NCI-H345 (cell line): ENCODE results near the gene TMC5.

ENCODE experiments used
- DNase-seq: peaks from one replicate; lab custom pipeline; 2025; lab: John Stamatoyannopoulos, UW

TMC5 gene

DNA sequence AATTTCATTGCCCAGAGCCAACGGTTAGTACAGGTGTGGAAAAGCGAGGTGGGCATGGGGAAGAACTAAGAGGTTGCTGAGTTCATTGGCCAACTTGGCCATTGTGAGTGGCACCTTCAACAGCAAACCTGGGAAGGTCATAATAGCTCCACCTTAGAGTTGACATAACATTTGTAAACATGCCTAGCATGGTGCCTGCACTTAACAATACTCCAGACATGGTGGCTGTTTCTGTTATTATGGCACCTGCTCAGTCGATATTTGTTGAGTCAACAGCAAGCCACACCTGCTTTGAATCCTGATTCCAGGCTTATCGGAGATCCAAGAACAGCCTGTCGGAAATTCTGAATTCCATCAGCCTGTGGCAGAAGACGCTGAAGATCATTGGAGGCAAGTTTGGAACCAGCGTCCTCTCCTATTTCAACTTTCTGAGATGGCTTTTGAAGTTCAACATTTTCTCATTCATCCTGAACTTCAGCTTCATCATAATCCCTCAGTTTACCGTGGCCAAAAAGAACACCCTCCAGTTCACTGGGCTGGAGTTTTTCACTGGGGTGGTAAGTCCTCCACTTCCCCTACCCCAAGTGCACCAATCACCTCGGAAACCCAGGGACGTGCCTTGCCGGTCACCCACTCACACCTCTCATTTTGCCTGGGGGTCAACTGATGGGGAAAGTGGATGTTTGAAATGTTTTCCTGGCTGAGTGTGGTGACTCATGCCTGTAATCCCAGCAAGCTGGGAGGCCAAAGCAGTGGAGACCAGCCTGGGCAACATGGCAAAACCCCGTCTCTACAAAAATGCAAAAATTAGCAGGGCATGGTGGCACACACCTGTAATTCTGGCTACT lies 46.0 kb downstream of the TMC5 start:
- DNase-seq = peak; percentile 94

DNA sequence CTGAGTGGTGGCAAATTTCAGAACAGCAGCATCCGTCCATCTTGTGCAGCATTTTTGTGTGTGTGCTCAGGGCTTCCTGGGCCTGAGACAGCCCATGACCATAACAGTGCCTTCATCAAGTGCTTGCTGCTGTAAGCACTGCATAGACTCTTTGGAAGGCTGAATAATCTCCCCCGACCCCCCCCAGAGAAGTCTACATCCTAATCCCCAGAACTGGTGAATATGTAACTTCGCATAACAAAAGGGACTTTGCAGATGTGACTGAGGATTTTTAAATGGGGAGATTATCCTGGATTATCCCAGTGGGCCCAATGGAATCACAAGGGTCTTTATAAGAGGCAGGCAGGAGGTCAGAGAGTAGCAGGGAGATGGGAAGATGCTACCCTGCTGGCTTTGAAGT lies 50.6 kb downstream of the TMC5 start:
- DNase-seq = no peak

DNA sequence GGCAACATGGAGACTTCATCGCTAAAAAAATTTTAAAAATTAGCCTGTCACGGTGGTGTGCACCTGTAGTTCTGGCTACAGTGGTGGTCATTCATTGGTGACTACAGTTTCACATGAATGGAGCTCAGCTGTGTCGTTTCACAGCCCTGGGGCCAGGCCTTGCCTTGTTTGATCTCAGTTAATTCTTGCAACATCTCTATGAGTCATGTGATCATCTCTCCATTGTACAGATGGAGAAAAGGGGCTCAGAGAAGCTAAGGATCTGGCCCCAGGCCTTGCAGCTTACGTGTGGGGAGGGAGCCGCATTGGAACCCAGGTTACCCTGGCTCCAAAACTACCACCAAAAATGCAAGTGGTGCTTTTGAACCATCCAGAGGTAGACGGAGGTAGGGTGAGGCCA lies 54.8 kb downstream of the TMC5 start:
- DNase-seq = no peak

DNA sequence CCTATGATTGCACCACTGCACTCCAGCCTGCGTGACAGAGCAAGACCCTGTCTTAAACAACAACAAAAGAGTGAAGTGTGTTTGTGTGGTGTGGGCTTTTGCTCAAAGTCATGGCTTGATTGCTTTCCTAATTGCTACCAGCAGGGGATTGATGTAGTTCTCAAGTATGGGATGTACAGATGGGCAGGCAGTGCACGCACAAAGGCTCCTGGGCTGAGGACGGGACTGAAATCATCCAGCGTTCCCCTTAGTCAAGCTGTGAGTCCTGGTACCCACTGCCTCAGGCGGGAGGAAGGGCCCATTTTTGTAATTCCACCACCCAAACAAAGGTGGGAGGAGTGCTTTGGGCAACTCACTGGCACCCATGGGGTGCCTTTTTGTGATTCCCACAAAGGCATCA lies 56.9 kb downstream of the TMC5 start:
- peak; percentile 24 for DNase-seq

DNA sequence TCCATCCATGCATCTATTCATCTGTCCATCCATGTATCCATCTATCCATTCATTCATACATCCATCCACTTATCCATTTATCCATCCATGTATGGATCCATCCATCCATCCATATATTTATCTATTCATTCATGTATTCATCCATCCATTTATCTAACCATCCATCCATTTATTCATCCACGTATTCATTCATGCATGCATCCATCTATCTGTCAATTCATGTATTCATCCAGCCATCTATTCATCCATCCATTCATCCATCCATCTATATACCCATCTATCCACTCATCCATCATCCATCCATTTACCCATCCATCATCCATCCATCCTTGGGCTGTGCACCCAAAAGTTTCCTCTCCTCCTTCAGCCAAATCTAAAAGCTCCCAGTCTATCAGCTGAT lies 60.8 kb downstream of the TMC5 start:
- no peak for DNase-seq

DNA sequence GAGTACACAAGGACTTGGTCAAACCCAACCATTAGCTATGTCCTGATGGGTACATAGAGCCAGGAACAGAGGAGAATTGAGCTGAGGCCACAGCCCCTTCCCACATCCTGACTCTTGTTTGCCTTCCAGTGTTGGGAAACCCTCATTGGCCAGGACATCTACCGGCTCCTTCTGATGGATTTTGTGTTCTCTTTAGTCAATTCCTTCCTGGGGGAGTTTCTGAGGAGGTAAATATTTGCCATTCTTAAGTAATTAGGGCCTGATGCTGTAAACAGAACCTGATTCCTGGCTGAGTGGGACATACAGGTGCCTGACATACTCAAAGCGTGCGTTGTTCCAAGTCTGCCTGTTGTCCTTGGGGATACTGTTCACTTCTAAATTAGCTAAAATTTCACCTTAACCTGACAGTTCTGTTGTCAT lies 61.6 kb downstream of the TMC5 start:
- no peak for DNase-seq

DNA sequence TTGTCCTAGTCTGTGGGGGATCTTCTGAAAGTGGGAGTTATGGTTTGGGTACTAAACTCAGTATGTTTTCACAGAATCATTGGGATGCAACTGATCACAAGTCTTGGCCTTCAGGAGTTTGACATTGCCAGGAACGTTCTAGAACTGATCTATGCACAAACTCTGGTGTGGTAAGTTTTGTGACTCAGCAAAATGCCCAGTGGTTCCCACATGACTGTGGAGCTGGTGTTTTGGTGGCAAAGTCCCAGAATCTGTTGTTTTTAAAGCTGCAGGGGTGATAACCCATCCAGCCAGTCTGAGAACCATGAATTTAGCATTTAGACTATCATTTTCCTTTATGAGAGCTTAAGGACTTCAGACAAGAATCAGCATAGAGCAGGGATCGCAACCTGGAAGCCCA lies 63.6 kb downstream of the TMC5 start:
- no peak for DNase-seq

DNA sequence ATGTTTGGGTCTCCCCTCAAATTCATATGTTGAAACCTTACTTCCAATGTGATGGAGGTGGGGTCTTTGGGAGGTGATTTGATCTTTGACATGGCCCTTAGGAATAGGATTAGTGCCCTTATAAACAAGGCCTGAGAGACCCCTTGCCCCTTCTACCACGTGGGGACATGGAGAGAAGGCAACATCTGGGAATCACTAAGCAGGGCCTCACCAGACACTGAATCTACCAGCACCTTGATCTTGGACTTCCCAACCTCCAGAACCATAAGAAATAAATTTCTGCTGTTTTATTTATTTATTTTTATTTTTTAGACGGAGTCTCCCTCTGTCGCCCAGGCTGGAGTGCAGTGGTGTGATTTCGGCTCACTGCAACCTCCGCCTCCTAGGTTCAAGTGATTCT lies 64.1 kb downstream of the TMC5 start:
- no peak for DNase-seq

DNA sequence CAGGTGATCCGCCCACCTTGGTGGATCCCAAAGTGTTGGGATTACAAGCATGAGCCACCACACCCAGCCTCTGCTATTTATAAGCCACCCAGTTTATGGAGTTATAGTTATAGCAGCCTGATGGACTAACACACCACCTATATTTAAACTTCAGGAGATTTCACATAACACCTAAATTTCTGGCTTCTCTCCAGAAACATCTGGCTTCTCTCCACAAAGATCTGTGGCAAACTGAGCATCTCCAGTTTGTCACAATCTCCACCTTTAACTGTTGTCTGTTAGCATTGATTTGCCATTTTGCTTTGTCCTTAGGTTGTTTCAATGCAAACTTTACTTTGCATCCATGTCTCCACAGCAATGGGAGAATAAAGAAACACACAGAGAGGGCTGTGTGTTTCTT lies 64.6 kb downstream of the TMC5 start:
- no peak for DNase-seq

DNA sequence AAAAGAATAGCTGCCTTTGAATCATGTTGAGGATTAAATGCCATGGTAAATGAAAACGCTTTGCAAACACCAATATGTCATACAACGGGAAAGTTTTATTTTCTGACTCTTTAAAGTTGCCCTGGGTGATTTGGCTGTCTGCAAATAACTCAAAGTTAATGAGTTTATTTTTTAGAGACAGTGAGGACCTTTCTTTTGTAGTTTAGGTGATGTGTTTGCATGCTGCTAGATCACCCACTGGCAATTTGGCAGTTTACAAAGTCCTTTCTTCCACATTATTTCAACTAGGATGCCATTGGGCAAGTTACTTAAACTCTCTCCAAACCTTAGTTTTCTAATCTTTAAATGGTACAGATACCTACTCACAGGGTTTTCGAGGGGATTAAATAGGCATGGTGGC lies 66.4 kb downstream of the TMC5 start:
- no peak for DNase-seq

DNA sequence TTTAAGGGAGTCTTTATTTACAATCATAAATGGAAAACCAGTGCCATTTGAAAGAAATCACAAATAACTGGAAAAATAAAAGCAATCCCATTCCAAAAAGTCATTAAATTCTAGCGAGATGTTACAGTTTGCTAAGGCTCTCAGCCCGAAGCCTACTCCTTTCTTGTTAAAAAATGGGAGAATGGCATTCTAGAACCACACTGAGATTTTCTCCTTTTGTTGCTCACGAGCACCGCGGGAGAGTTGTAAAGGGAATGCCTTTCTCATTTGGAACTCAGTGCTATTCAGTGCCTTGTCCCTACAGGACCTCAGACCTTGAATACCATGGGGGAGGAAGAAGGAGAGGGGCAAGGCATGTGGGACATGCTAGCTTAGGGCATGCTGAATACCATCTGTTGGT lies 67.9 kb downstream of the TMC5 start:
- no peak for DNase-seq

DNA sequence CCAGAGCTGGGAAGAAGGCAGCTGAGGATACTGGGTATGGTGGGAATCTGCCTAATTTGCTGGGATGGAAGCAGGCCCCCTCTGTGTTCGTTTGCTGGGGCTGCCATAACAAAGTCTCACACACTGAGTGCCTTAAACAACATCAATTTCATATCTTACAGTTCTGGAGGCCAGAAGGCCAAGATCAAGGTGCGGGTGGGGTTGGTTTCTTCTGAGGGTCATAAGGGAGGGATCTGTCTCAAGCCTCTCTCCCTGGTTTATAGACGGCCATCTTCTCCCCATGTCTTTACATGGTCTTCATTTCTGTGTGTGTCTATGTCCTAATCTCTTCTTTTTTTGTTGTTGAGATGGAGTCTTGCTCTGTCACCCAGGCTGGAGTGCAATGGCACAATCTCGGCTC lies 68.4 kb downstream of the TMC5 start:
- no peak for DNase-seq

DNA sequence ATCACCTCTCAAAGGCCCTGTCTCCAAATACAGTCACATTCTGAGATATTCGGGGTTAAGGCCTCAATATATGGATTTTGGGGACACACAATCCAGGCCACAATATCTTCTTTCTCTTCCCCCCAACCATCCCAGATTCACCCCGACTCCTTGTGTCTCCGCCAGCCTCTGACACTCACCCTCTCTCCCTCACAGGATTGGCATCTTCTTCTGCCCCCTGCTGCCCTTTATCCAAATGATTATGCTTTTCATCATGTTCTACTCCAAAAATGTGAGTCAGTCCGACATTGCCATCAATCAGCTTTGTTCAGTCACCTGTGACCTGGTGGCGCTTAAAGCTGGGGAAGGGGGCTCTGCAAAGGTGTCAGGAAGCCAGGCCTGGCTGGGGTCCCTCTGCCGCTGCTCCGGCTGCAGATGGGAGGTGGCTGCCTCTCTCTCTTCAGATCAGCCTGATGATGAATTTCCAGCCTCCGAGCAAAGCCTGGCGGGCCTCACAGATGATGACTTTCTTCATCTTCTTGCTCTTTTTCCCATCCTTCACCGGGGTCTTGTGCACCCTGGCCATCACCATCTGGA lies 69.2 kb downstream of the TMC5 start:
- no peak for DNase-seq

DNA sequence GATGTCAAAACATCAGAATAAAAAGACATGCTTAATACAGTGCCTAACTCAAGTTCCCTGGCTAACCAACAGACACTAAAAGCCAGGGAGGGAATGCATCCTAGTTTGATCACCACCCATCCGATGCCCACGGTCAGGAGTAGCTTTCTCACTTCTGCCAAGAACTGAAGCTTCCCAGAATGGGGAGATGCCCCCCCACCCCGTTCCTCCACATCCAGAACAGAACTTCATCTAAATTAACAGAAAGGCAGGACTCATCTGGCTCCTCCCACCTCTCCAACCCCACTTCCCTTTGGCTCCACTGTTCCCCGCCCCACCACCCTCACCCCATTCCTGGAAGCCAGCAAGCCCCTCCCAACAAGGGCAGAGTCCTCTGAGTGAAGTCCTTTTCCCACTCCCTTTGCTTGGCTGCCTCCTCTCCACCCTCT lies 70.5 kb downstream of the TMC5 start:
- no peak for DNase-seq

DNA sequence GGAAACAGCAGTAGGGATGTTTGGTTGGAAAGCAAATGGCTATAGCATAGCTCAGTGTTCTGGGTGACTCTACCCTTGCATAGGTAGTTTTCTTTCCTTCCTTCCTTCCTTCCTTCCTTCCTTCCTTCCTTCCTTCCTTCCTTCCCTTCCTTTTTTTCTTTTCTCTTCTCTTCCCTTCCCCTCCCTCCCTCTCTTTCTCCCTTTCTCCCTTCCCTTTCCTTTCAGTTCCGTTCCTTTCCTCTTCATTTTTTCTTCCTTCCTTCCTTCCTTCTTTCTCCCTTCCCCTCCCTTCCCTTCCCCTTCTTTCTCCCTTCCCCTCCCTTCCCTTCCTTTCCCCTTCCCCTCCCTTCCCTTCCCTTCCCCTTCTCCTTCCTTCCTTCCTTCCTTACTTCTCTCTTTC lies 72.9 kb downstream of the TMC5 start:
- DNase-seq = no peak

DNA sequence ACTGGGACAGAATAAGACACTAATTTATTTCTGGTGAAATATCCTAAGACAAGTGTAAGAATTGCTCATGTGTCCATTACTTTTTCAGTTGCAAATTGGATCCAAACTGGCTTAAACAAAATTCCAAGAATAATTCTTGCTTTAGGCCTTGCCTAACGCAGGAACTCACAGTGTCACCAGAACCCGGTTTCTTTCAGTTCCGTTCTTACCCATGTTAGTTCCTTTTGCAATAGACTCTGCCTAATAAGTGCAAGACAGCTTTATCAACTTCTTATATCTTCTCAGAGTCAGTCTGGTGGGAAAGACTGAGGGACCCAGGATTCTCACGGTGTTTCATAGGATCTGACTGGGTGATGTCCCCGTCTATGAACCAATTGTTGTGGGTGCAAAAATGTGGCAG lies 79.5 kb downstream of the TMC5 start:
- DNase-seq = no peak

DNA sequence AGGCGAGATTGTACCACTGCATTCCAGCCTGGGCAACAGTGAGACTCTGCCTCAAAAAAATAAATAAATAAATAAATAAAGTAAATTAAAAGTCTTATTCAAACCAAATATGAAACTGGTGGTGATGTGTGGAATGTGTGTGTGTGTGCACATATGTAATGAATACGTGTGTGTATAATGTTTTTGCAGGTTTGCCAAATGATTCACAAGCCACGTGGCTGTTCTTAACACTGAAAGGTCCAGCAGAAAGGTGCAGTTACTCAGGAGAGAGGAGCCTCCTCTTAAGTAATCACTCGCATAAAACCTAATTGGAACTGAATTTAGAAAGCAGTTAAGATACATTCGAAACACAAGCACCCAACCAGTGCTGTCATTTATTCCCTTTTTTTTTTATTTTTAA lies 81.3 kb downstream of the TMC5 start:
- no peak for DNase-seq

DNA sequence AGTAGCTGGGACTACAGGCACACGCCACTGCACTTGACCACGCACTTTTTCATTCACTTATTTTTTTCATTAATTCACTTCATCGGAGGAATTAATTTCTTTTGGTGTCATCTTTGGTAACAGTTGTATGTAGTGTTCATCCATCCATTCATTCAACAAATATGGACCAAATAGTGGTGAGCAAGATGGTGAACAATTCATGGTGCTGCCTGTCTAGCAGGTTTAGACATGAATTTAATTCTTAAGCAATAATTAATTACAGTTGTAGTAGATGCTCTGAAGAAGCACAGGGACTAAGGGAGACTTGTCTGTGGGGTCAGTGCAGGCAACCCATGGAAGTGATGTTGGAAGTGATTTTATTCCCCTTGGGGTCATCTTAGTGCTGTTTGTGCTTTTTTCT lies 81.8 kb downstream of the TMC5 start:
- no peak for DNase-seq

DNA sequence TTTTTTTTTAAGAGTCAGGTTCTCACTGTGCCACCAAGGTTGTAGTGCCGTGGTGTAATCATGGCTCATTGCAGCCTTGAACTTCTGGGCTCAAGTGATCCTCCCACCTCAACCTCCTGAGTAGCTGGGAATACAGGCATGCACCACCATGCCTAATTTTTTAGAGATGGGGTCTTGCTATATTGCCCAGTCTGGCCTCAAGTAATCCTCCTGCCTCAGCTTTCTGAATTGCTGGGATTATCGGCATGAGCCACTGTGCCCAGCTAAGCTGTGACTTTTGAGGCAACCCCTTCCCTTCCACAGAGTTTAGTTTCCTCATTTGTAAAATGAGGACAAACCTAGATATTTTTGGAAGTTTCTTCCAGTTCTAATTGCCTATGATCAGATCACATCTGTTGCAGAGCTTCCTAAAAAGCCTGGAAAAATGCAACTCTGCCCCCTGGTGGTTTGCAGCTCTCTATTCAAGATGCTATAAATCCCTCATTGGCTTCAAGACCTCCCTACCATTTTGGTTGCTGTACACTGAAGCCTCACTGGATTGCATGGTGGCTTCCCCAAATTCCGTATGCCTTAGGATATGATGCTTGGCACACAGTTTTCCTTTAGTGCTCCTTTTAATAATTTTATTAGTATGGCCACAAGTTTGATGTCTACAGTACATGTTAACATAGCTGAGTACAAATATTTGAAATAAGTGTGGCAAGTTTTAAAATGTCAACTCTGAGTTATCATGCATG lies 84.9 kb downstream of the TMC5 start:
- DNase-seq = peak; percentile 77

DNA sequence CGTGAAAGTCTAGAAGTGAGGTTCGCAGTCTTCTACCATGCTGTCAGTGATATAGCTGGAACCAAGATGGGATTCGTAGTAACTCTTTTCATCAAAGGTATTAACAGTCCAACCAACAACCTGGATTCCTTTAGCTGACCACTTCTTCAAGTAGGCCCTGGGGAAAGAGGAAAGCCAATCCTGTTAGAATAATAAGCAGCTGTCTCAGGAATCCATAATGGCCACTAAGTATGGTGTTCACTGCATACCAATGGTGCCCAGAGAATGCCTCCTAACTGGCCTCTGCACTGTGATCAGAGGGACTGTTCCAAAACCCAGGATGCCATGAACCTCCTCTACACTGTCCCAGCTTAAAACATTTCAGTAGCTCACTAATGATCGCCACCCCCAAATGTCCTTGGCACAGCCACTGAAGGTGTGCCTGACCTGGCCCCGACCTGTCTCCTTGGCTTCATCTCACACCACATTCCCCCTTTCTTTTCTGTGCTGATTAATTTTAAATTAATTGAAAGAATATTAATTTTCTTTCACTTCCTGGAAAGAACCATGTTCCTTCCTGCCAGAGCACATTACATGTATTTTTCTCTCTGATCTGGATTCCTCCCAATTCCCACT lies 85.9 kb downstream of the TMC5 start:
- DNase-seq = no peak

DNA sequence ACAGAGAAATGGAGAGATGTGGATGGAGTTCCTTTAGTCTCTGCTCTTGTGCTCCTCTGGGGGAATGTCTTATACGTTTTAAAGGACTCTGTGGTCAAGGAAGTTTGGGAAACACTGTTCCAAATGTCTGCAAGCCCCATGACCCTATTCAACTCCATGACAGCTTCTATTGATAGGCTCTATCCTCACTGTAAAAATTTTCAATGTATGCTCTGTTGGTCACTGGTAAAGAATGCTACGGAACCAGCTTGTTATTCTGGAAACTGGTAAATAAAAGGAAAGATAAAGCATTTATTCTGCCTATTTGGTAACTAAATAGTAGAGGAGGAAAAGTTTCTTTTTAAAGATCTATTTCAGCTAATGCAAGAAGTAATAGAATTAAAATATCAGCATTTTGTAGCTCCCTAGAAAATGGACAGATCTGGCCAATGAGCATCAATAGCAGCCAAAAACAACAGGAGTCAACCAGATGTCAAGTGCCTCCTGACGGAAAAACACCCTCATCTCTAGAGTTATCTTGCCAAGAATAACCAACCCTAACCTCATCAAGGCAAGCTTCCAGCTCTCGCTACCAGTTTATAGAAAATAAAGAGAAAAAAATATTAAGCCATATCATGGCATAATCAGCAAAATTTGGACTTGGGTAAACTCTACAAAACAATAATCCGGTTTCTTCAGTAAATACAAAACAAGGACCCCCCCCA lies 88.1 kb downstream of the TMC5 start:
- DNase-seq = no peak

DNA sequence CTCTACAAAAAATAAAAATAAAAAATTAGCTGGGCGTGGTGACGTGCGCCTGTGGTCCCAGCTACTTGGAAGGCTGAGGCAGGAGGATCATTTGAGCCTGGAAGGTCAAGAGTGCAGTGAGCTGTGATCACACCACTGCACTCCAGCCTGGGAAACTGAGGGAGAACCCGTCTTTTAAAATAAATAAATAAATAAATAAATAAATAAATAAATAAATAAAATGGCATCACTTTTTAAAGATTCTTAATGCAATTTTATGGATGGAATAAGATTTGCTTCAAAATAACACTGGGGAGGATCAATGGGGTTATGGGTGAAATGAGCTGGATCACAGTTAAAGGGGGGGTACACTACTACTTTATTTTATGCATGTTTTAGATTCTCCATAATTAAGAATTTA lies 89.3 kb downstream of the TMC5 start:
- no peak for DNase-seq
